Trophoblast cell (in vitro differentiated cells and primary cell): Measurements from ENCODE around the gene RELT.

ENCODE experiments used
- DNase-seq, 2 donors: peaks; one replicate each; pipeline ENCODE4 v3.0.0-alpha.2; 2016
- H2AFZ ChIP-seq: 2 replicates; pipeline ENCODE4 v1.6.1; 2013; ENCODE audit warnings: low read length, moderate library complexity, mild to moderate bottlenecking; ENCODE audit not compliant: insufficient read depth, poor library complexity
- H2AK5ac ChIP-seq: 2 replicates; pipeline ENCODE4 v1.6.1; 2013; ENCODE audit warnings: mild to moderate bottlenecking, low read length
- H2BK120ac ChIP-seq: 2 replicates; pipeline ENCODE4 v1.6.1; 2013; ENCODE audit warnings: low read length, mild to moderate bottlenecking, moderate library complexity; ENCODE audit not compliant: insufficient read depth, poor library complexity
- H2BK12ac ChIP-seq: 2 replicates; pipeline ENCODE4 v1.6.1; 2013; ENCODE audit warnings: mild to moderate bottlenecking, low read length, moderate library complexity
- H2BK5ac ChIP-seq: 2 replicates; pipeline ENCODE4 v1.6.1; 2013; ENCODE audit warnings: low read length, low read depth, moderate library complexity, mild to moderate bottlenecking; ENCODE audit not compliant: poor library complexity
- H3K14ac ChIP-seq: 2 replicates; pipeline ENCODE4 v1.6.1; 2013; ENCODE audit warnings: mild to moderate bottlenecking, low read length
- H3K18ac ChIP-seq: 2 replicates; pipeline ENCODE4 v1.6.1; 2013; ENCODE audit warnings: mild to moderate bottlenecking, low read length
- H3K23ac ChIP-seq: 2 replicates; pipeline ENCODE4 v1.6.1; 2013; ENCODE audit warnings: low read length
- H3K27ac ChIP-seq: 2 replicates; pipeline ENCODE4 v1.5.1; 2013; ENCODE audit warnings: low read depth, mild to moderate bottlenecking, inconsistent platforms, low read length, moderate library complexity
- H3K27me3 ChIP-seq: 2 replicates; pipeline ENCODE4 v1.6.1; 2013; ENCODE audit warnings: inconsistent platforms, mild to moderate bottlenecking, low read length, moderate library complexity; ENCODE audit not compliant: insufficient read depth
- H3K36me3 ChIP-seq, 2 experiments: 1 replicate in 1 of 2; 2 replicates in 1 of 2; pipeline ENCODE4 v1.6.1; 2013; ENCODE audit warnings: low read length in 2 of 2, mild to moderate bottlenecking in 2 of 2, moderate library complexity in 1 of 2; ENCODE audit not compliant: insufficient read depth in 2 of 2, control insufficient read depth in 1 of 2
- H3K4ac ChIP-seq: 2 replicates; pipeline ENCODE4 v1.6.1; 2013; ENCODE audit warnings: low read depth, mild to moderate bottlenecking, low read length, moderate library complexity
- H3K4me1 ChIP-seq, 2 experiments: 1 replicate in 1 of 2; 2 replicates in 1 of 2; pipeline ENCODE4 v1.6.1; 2013; ENCODE audit warnings: low read length in 2 of 2, mild to moderate bottlenecking in 2 of 2, moderate library complexity in 1 of 2; ENCODE audit not compliant: insufficient read depth in 2 of 2, control insufficient read depth in 1 of 2
- H3K4me2 ChIP-seq: 2 replicates; pipeline ENCODE4 v1.6.1; 2013; ENCODE audit warnings: inconsistent platforms, mild to moderate bottlenecking, low read length, moderate library complexity
- H3K4me3 ChIP-seq: 2 replicates; pipeline ENCODE4 v1.5.1; 2013; ENCODE audit warnings: mild to moderate bottlenecking, low read depth, low read length, inconsistent platforms
- H3K79me1 ChIP-seq: one replicate; pipeline ENCODE4 v1.6.1; 2013; ENCODE audit warnings: low read length
- H3K79me2 ChIP-seq: 2 replicates; pipeline ENCODE4 v1.6.1; 2013; ENCODE audit warnings: low read length, mild to moderate bottlenecking; ENCODE audit not compliant: control insufficient read depth, insufficient read depth, poor library complexity
- H3K9ac ChIP-seq: 2 replicates; pipeline ENCODE4 v1.6.1; 2013; ENCODE audit warnings: mild to moderate bottlenecking, low read length
- H3K9me3 ChIP-seq: 2 replicates; pipeline ENCODE4 v1.6.1; 2013; ENCODE audit warnings: low read depth, mild to moderate bottlenecking, control low read depth, inconsistent platforms, low read length; ENCODE audit not compliant: insufficient read depth
- H4K12ac ChIP-seq: 2 replicates; pipeline ENCODE4 v1.6.1; 2013; ENCODE audit warnings: low read depth, mild to moderate bottlenecking, low read length, moderate library complexity
- H4K8ac ChIP-seq: 2 replicates; pipeline ENCODE4 v1.6.1; 2013; ENCODE audit warnings: low read depth, mild to moderate bottlenecking, low read length, moderate library complexity
- H4K91ac ChIP-seq: one replicate; pipeline ENCODE4 v1.6.1; 2013; ENCODE audit warnings: low read depth, mild to moderate bottlenecking, low read length, moderate library complexity
- WGBS: extraction: QIAGEN DNeasy Blood & Tissue Kit; methylation state at CpG from one replicate; pipeline ENCODE4 v1.1.7; 2013; ENCODE audit warnings: missing lambda C conversion rate; ENCODE audit not compliant: insufficient read length, insufficient coverage; ENCODE audit errors: extremely low coverage; 5-methylcytosine and 5-hydroxymethylcytosine counted together

RELT gene

DNA sequence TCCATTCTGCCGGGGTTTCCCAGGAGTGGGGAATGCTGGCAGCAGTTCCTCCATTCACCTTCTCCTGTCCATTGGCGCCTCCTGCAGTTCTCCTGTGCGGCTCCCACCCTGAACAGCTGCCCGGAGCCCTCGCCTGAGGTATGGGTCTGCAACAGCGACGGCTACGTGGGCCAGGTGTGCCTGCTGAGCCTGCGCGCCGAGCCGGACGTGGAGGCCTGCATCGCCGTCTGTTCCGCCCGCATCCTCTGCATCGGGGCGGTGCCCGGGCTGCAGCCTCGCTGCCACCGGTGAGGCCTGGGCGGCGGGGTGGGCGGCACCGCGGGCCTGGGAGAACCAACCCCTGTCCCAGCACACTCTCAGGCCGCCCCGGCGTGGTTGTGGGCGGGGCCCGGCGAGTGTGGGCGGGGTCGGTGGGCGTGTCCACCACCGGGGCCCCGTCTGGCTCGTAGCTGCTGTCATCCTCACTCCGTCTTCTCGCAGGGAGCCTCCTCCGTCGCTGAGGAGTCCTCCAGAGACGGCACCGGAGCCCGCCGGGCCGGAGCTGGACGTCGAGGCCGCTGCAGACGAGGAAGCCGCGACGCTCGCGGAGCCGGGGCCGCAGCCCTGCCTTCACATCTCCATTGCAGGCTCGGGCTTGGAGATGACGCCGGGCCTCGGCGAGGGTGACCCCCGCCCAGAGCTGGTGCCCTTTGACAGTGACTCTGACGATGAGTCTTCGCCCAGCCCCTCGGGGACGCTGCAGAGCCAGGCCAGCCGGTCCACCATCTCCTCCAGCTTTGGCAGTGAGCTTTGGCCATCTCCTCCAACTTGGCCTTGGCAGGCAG, 14.0 kb upstream of the RELT start:
- Histone ChIP-seq H3K4me3 (peak overlapping the region; percentile 37), H2BK5ac (no peak overlapping the region), H3K79me1 (no peaks in the 10 kb centered on the region), H3K18ac (no peak overlapping the region), H3K27ac (no peak overlapping the region), H3K27me3 (no peaks in the 10 kb centered on the region), H3K36me3 (peaks cover 74 to 89% of the 10 kb centered on the region in 2 experiments), H2AK5ac (no peak overlapping the region), H3K4me1 (no peaks in the 10 kb centered on the region), H3K23ac (no peak overlapping the region), H2BK120ac (no peak overlapping the region), H2BK12ac (no peak overlapping the region), H3K9me3 (peaks cover 7% of the 10 kb centered on the region), H4K8ac (no peak overlapping the region), H3K79me2 (no peaks in the 10 kb centered on the region), H3K14ac (no peak overlapping the region), H4K12ac (no peak overlapping the region), H3K9ac (no peak overlapping the region), H2AFZ (no peak overlapping the region), H4K91ac (no peak overlapping the region), H3K4ac (no peak overlapping the region), H3K4me2 (no peak overlapping the region)
- no CpG with 5 or more reads among the region's 70 CpGs for WGBS
- DNase-seq: peak; percentile 98

DNA sequence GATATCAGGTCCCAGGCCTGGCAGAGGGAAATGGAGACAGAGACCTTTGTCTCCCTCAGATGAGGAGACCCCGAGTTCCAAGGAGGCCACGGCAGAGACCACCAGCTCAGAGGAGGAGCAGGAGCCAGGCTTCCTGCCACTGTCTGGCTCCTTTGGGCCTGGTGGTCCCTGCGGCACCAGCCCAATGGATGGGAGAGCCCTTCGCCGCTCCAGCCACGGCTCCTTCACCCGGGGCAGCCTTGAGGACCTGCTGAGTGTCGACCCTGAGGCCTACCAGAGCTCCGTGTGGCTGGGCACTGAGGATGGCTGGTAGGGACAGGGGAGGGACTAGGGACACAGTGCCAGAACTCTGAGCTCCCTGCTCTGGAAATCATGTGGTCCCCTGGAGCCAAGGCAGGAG, 13.1 kb upstream of the RELT start:
- Histone ChIP-seq H3K9me3 (peaks cover 7% of the 10 kb centered on the region), H3K4ac (no peak overlapping the region), H3K18ac (no peak overlapping the region), H3K9ac (no peak overlapping the region), H3K23ac (no peak overlapping the region), H4K12ac (no peak overlapping the region), H4K8ac (no peak overlapping the region), H3K14ac (no peak overlapping the region), H3K4me2 (no peak overlapping the region), H2AK5ac (no peak overlapping the region), H2BK12ac (no peak overlapping the region), H3K27me3 (no peaks in the 10 kb centered on the region), H3K36me3 (peaks cover 75 to 90% of the 10 kb centered on the region in 2 experiments), H3K4me3 (no peak overlapping the region), H2BK120ac (no peak overlapping the region), H2BK5ac (no peak overlapping the region), H2AFZ (no peak overlapping the region), H4K91ac (no peak overlapping the region), H3K4me1 (no peaks in the 10 kb centered on the region), H3K79me1 (no peaks in the 10 kb centered on the region), H3K79me2 (no peaks in the 10 kb centered on the region), H3K27ac (no peak overlapping the region)
- DNase-seq: no peak
- WGBS: no CpG with 5 or more reads among the region's 9 CpGs

GRCh38 chr11:73365352-73366264, 10.6 kb upstream of the RELT start:
- no peak overlapping the region for H3K27ac ChIP-seq
- H3K9me3 ChIP-seq: peaks cover 8% of the 10 kb centered on the region
- H3K4me1 ChIP-seq: no peaks in the 10 kb centered on the region
- no peak overlapping the region for H3K4me2 ChIP-seq
- H3K27me3 ChIP-seq: no peaks in the 10 kb centered on the region
- no peak overlapping the region for H3K23ac ChIP-seq
- H4K91ac ChIP-seq: no peak overlapping the region
- H2AK5ac ChIP-seq: no peak overlapping the region
- H3K79me2 ChIP-seq: no peaks in the 10 kb centered on the region
- H2AFZ ChIP-seq: no peak overlapping the region
- H3K14ac ChIP-seq: no peak overlapping the region
- no peaks in the 10 kb centered on the region for H3K79me1 ChIP-seq
- no CpG with 5 or more reads among the region's 24 CpGs for WGBS
- peaks cover 65 to 79% of the 10 kb centered on the region in 2 experiments for H3K36me3 ChIP-seq
- no peak overlapping the region for H4K8ac ChIP-seq
- no peak overlapping the region for H2BK5ac ChIP-seq
- H3K9ac ChIP-seq: no peak overlapping the region
- no peak overlapping the region for H2BK120ac ChIP-seq
- H4K12ac ChIP-seq: no peak overlapping the region
- H2BK12ac ChIP-seq: no peak overlapping the region
- no peak overlapping the region for H3K4me3 ChIP-seq
- H3K4ac ChIP-seq: no peak overlapping the region
- no peak for DNase-seq
- H3K18ac ChIP-seq: no peak overlapping the region

GRCh38 chr11:73366265-73366610, 10.0 kb upstream of the RELT start:
- no CpG with 5 or more reads among the region's 4 CpGs for WGBS
- no peak overlapping the region for H3K9ac ChIP-seq
- no peak overlapping the region for H3K4me3 ChIP-seq
- no peak overlapping the region for H2AK5ac ChIP-seq
- no peak for DNase-seq
- no peak overlapping the region for H2BK120ac ChIP-seq
- H3K23ac ChIP-seq: no peak overlapping the region
- no peak overlapping the region for H3K4me2 ChIP-seq
- no peak overlapping the region for H3K4ac ChIP-seq
- H3K9me3 ChIP-seq: peaks cover 8% of the 10 kb centered on the region
- H3K4me1 ChIP-seq: no peaks in the 10 kb centered on the region
- peaks cover 61 to 73% of the 10 kb centered on the region in 2 experiments for H3K36me3 ChIP-seq
- H4K91ac ChIP-seq: no peak overlapping the region
- H3K27ac ChIP-seq: no peak overlapping the region
- H3K14ac ChIP-seq: no peak overlapping the region
- no peak overlapping the region for H4K8ac ChIP-seq
- H3K79me2 ChIP-seq: no peaks in the 10 kb centered on the region
- no peak overlapping the region for H2BK5ac ChIP-seq
- H3K27me3 ChIP-seq: no peaks in the 10 kb centered on the region
- H3K18ac ChIP-seq: no peak overlapping the region
- H3K79me1 ChIP-seq: no peaks in the 10 kb centered on the region
- no peak overlapping the region for H4K12ac ChIP-seq
- no peak overlapping the region for H2AFZ ChIP-seq
- H2BK12ac ChIP-seq: no peak overlapping the region
